ENCODE results near the gene RPTOR.
"Not testable (repeated sequence)": the region's sequence is repeated elsewhere in the genome, so short reads cannot be mapped to it uniquely, and the experiment has no call there.

Gene RPTOR

GRCh38 chr17:80512233-80512632 is 32.4 kb upstream of the RPTOR start:
- no peak for DNase-seq (ENCODE audit: low read depth, low spot score)

DNA sequence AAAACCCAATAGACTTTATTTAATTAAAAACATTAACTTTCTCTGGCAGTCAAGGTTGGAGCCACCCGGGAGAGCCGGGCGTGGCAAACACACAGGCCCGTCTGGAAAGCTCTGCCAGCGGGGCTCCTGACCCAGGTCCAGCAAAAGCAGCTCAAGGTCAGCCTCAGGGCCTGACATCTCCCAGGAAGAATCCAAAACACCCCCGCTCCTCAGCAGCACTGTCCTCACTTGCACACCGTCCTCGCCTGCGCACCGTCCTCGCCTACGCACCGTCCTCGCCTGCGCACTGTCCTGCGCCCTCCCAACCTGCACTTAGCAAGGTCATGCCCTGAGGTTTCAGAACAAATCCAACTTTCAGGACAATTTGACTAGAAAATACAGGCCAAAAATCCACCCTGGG is 31.4 kb upstream of the RPTOR start:
- DNase-seq (ENCODE audit: low read depth, low spot score), result no peak

- DNase-seq (ENCODE audit: low read depth, low spot score), result no peak
Observed at GRCh38 chr17:80513892-80514291, 30.7 kb upstream of the RPTOR start.

- DNase-seq (ENCODE audit: low read depth, low spot score), result no peak
Observed at GRCh38 chr17:80516171-80516932, 28.3 kb upstream of the RPTOR start.

DNA sequence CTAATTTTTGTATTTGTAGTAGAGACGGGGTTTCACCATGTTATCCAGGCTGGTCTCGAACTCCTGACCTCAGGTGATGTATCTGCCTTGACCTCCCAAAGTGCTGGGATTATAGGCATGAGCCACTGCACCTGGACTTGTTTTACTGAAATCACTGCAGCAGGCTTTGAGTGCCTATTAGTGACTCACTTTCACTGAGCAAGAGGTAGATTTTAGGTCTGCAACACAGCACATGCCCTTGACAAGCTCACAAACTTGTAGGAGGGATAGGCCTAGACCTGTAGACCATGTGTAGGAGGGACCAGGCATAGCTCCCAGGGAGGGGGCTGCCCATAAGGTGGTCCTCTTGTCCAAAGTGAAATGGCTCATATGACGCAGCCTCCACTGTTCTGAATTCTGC is 27.0 kb upstream of the RPTOR start:
- no peak for DNase-seq (ENCODE audit: low read depth, low spot score)

DNA sequence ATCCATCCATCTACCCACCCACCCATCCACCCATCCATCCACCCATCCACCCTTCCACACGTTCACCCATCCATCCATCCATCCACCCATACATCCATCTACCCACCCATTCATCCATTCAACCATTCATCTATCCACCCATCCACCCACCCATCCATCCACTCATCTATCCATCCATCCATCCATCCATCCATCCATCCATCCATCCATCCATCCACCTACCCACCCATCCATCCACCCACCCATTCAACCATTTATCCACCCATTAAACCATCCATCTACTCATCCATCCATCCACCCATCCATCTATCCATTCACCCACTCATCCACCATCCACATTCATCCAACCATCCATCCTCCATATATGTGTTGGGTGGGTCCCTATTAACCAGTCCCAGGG is 26.2 kb upstream of the RPTOR start:
- DNase-seq (ENCODE audit: low read depth, low spot score), result no peak

- DNase-seq (ENCODE audit: low read depth, low spot score), result no peak
Observed at GRCh38 chr17:80519091-80519781, 25.4 kb upstream of the RPTOR start.

GRCh38 chr17:80520810-80521455 is 23.7 kb upstream of the RPTOR start:
- no peak for DNase-seq (ENCODE audit: low read depth, low spot score)

DNA sequence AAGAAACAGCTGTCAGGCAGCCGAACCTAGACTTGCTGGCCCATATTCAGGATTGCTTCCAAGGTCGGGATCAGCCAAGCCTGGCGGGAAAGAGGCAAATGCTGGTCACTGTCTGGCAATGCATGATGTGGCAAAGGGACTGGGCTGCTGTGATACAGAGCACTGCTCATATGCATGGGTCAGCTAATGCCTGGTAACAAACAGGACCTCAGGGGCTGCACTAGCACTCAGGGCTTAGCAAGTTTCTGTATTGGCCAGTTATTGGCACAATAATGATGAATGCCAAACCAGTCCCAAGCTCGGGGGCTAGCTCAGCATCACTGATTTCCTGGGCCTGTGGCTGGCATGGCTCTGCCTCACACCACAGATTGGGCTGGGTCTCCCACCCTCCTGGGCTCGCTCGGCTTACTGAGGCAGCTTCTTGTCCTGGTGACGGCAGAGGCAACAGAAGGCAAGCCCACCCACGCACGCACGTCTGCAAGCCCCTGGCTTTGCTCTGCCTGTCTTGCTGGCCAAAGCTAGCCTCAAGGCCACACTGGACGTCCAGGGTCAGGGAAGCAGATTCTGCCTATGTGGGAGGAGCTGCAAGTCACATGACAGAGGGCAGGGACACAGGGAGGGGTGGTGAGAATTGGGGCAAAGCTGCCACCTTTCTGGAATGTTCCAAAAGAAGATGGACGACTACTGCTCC is 21.4 kb upstream of the RPTOR start:
- no peak for DNase-seq (ENCODE audit: low read depth, low spot score)

GRCh38 chr17:80523956-80524712 is 20.5 kb upstream of the RPTOR start:
- no peak for DNase-seq (ENCODE audit: low read depth, low spot score)

- no peak for DNase-seq (ENCODE audit: low read depth, low spot score)
Observed at GRCh38 chr17:80526116-80526910, 18.3 kb upstream of the RPTOR start.

- DNase-seq (ENCODE audit: low read depth, low spot score), result no peak
Observed at GRCh38 chr17:80527016-80527645, 17.5 kb upstream of the RPTOR start.

DNA sequence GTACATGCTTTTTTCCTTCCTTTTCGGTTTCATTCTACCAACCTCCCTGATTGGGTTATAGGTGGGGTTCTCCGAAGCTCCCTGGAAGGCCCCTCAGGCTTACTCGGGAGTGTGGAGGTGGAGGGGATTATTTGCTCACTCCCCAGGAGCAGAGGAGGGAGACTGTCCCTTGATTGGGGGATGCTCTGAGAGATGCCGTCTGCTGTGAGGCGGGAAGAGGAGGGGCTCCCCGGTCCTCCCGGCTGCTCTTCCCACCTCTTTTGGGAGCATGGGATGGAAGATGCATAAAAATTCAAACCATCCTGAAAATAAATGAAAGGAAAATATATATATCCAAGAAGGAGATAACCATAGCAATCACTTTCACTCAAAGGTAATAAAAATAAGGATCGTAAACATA is 16.1 kb upstream of the RPTOR start:
- DNase-seq (ENCODE audit: low read depth, low spot score), result no peak

- no peak for DNase-seq (ENCODE audit: low read depth, low spot score)
Observed at GRCh38 chr17:80529104-80529903, 15.3 kb upstream of the RPTOR start.

DNA sequence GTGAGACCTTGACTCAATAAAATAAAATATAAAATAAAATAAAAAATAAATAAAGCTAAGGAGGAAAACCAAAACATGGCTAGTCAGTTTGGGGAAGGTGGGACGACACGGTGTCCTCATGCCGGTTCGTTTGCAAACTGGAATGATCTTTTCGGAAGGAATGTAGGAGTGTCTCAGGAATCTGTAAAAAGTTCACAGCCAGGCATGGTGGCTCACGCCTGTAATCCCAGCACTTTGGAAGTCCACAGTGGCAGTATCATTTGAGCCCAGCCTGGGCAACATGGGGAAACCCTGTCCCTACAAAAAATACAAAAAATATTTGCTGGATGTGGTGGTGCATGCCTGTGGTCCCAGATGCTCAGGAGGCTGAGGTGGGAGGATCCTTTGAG is 14.7 kb upstream of the RPTOR start:
- DNase-seq (ENCODE audit: low read depth, low spot score), result no peak

DNA sequence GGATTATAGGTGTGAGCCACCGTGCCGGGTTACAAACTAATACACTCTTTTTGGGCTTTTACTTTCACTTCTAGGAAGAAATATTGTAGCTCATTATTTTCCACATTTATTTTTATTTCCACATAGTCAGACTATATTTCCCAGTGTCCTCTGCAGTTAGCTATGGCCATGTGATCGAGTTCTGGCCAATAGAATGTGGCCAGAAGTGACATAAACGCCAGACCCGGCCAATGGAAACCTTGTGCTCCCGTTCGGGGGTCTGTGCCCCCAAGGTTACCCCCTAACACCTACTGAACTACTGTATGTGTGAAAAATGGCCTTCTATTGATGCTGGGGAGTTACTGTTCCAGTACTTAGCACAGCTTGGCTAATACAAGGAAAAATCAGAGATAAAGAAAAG is 13.2 kb upstream of the RPTOR start:
- DNase-seq (ENCODE audit: low read depth, low spot score), result no peak

GRCh38 chr17:80537386-80537785 is 7.3 kb upstream of the RPTOR start:
- DNase-seq (ENCODE audit: low read depth, low spot score), result not testable (repeated sequence)

- no peak for DNase-seq (ENCODE audit: low read depth, low spot score)
Observed at GRCh38 chr17:80538484-80538883, 6.2 kb upstream of the RPTOR start.

- no peak for DNase-seq (ENCODE audit: low read depth, low spot score)
Observed at GRCh38 chr17:80539022-80539641, 5.5 kb upstream of the RPTOR start.

Data from iPS DF 19.7 (cell line).